Panc1 (cell line): ENCODE results near the gene EDEM1.

Source experiments
- POLR2AphosphoS5 ChIP-seq: IDR thresholded peaks from 2 replicates; pipeline ENCODE4 v1.6.1; 2012; ENCODE audit warnings: mild to moderate bottlenecking, low read depth, low read length, moderate library complexity
- TF ChIP-seq, protein P1 (sequence below): fragments of 450-650 bp; IDR thresholded peaks from 2 replicates; pipeline ENCODE4 v1.5.1; 2017; ENCODE audit warnings: mild to moderate bottlenecking

DNA sequence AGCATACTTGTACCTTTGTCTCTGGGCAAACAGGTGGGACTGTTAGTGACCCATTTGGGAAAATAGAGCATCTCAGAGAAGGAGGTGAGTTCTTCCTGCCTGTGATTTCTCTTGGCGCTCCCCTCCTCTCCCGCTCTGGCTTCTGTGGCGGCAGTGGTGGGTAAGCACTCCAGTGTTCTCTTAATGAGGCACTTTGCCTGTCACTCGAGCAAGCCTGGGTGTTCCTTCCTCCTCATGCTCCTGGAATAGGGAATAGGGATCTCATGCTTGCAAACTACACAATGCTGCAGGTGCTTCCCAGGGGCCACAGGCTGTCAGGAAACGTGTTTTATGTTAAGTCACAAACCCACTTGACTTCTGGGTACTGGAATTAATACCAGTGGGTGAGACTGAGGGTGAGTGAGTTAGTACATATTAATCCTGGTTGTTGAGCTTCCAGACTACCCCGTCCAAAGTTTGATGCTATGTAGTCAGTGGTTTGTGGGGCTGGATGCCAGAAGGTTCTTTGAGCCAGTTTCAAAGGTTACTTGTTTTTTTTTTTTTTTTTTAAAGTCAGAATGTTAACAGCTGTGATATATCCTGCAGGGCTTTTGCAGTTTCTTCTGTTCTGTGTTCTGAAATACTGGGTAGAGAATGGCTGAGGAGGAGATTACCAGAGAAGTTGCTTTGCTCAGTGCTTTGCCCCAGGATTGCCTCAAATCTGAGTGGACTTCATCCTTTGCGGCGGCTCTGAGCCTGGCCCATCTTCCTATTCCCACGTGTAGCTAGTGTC lies 30.5 kb downstream of the EDEM1 start:
- TF ChIP-seq, protein P1, sequence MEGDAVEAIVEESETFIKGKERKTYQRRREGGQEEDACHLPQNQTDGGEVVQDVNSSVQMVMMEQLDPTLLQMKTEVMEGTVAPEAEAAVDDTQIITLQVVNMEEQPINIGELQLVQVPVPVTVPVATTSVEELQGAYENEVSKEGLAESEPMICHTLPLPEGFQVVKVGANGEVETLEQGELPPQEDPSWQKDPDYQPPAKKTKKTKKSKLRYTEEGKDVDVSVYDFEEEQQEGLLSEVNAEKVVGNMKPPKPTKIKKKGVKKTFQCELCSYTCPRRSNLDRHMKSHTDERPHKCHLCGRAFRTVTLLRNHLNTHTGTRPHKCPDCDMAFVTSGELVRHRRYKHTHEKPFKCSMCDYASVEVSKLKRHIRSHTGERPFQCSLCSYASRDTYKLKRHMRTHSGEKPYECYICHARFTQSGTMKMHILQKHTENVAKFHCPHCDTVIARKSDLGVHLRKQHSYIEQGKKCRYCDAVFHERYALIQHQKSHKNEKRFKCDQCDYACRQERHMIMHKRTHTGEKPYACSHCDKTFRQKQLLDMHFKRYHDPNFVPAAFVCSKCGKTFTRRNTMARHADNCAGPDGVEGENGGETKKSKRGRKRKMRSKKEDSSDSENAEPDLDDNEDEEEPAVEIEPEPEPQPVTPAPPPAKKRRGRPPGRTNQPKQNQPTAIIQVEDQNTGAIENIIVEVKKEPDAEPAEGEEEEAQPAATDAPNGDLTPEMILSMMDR: no peak
- TF ChIP-seq POLR2AphosphoS5: no peak
